ENCODE results near the gene CFAP74. TPM values are rescaled to one million over a fixed set of nuclear protein-coding genes. Genes with fewer than 3 reads are reported as not detected.

CFAP74 gene
- total and polyA plus RNA-seq, 2 of the 4 experiments (the other 2 are of a cell fraction) = not detected

DNA sequence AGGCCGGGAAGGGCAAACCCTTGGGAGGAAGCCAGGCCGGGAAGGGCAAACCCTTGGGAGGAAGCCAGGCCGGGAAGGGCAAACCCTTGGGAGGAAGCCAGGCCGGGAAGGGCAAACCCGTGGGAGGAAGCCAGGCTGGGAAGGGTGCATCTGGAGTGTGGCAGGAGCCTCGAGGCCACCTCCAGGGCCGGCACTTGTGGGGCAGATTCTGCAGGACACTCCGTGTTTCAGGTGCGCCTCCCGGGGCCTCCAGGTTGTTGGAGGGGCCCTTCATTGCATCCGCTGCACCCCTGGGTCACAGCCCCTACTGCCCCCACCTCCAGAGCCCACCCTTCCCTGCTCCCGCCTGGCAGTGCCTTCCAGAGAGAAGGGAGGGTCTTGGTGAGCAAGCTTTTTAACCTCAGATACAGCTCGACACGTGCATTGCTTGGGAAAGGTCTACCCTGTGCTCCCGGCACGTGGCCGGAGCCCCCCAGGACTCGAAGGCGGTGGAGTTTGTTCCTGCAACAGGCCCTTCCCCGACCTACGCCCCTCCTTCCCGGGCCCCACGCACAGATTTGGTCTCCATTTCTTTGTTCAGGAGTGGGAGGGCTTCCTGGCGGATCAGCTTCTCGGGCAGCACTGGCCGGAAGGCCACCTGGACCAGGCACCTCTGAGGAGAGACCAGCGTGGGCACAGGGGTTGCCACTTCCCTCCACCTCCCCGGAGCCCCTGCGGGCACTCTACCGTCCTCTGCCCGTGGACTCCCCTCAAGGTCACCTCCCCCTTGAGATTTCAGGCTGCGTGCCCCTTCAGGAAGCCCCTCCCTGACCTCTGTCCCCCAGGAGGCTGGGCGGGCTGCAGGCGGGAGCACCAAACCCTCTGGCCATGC is 75.1 kb downstream of the CFAP74 start:
- Histone ChIP-seq H2AFZ (replicated peaks; ENCODE audit: low read length, poor library complexity) (no peak overlapping the region), H4K8ac (ENCODE audit: low read depth in 2 of 2, low read length in 2 of 2) (no peak overlapping the region), H3K14ac (replicated peaks; ENCODE audit: low read depth, low read length) (no peak overlapping the region), H4K91ac (ENCODE audit: insufficient read depth, low read depth, low read length) (no peak overlapping the region), H3K4ac (ENCODE audit: low read depth, low read length) (no peak overlapping the region), H2BK5ac (ENCODE audit: low read depth, low read length, poor library complexity, severe bottlenecking) (no peak overlapping the region), H3K9me1 (ENCODE audit: insufficient read depth, low read length) (no peaks in the 10 kb centered on the region), H3K27ac (ENCODE audit: insufficient read depth, low read length) (no peak overlapping the region), H4K5ac (ENCODE audit: low read depth, low read length) (no peak overlapping the region), H3K36me3 (ENCODE audit: control insufficient read depth, insufficient read depth, low read length) (no peaks in the 10 kb centered on the region), H3K18ac (ENCODE audit: low read depth, low read length) (no peak overlapping the region), H3K4me2 (ENCODE audit: low read depth, low read length) (no peak overlapping the region), H3K56ac (ENCODE audit: extremely low read depth, insufficient read depth, low read length) (no peak overlapping the region), H3K79me1 (ENCODE audit: low read depth in 1 of 2, low read length in 2 of 2) (no peaks in the 10 kb centered on the region), H2AK5ac (ENCODE audit: low read depth, low read length) (no peak overlapping the region), H3K9ac (ENCODE audit: low read depth, low read length) (no peak overlapping the region), H2BK120ac (ENCODE audit: low read depth, low read length) (no peak overlapping the region), H2BK15ac (ENCODE audit: low read depth, low read length) (no peak overlapping the region), H2BK20ac (ENCODE audit: low read depth, low read length) (no peak overlapping the region), H3K9me3 (ENCODE audit: control insufficient read depth, insufficient read depth, low read length) (no peaks in the 10 kb centered on the region), H3K4me3 (ENCODE audit: insufficient read depth, low read depth, low read length) (no peak overlapping the region), H3K23ac (ENCODE audit: low read depth, low read length) (no peak overlapping the region), H2AK9ac (replicated peaks; ENCODE audit: low read depth, low read length, poor library complexity) (no peak overlapping the region), H3K4me1 (ENCODE audit: control insufficient read depth, insufficient read depth, low read length) (no peaks in the 10 kb centered on the region), H3K27me3 (ENCODE audit: control insufficient read depth, insufficient read depth, low read length) (peaks cover 5% of the 10 kb centered on the region; the same call in 1 of the 2 replicates), H4K20me1 (ENCODE audit: insufficient read depth, low read length) (no peaks in the 10 kb centered on the region)
- TF ChIP-seq POLR2A (IDR thresholded peaks at IDR 0.05; ENCODE audit: low read depth, low read length) = no peak
- TF ChIP-seq SMC3 (IDR thresholded peaks at IDR 0.05; ENCODE audit: low read depth, low read length) = no peak
- ChIA-PET POLR2A (ENCODE audit: unreplicated experiment) (no interaction called here), CTCF (no interaction called here)
- BruUV-seq (replicated peaks) = no TSS peak
- dilution Hi-C loops (cut with HindIII; ENCODE audit: low sequenced_read_pairs, unreplicated experiment) (no loop called here), intact Hi-C loops (cut with micrococcal nuclease) (no loop called here), in situ Hi-C loops (cut with MboI; ENCODE audit: low sequenced_read_pairs) (no loop called here)
- 65% methylated on average over 15 of the region's 34 CpGs; no CpG with 5 or more reads in 1 of the 2 experiments for WGBS, 2 experiments (ENCODE audit: extremely low coverage in 2 of 2, insufficient read length in 1 of 2)
- no peak for ATAC-seq (ENCODE audit: low read depth)
- DNase-seq = no peak
